HG02642 (cell line): ENCODE data around the gene ATP2B1.
A peak's percentile ranks its signal among the peaks of the same experiment; 100 is the strongest.

Experiments used
- ATAC-seq: cut with Tn5 transposase; IDR thresholded peaks from one replicate; pipeline ENCODE4 v1.9.1; 2021; ENCODE audit warnings: mild to moderate bottlenecking; ENCODE audit not compliant: unreplicated experiment, poor library complexity

The ATP2B1 gene

DNA sequence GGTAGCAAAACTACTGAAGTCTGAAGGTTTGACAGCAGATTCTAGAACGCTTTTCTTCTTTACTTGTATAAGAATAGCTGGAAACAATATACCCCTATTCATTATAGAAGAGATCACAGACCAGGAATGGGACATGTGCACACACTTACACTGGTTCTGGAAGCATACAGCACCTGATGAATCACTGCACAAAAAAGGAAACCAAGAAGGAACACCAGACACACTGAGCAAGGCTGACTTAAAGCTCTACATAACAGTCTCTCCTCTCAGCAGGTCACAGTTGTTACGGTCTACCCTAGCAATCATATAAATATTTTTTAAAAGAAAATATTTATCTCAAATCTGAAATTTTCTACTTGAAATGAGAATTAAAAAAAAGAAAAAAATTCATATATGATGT is 13.5 kb downstream of the ATP2B1 start:
- ATAC-seq, result no peak

DNA sequence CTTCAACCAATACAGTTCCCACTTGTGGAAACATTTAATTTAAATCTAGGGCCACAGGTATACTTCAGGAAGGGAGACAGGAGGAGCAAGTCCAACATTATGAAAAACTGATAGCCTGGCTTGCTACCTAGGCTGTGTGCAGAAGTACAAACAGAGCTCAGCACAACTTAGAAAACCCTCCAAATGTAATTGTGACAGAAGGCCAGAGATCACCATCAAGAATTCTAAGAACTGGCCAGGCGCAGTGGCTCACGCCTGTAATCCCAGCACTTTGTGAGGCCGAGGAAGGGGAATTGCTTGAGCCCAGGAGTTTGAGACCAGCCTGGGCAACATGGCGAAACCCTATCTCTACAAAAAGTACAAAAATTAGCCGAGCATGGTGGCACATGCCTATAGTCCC is 14.1 kb downstream of the ATP2B1 start:
- no peak for ATAC-seq

DNA sequence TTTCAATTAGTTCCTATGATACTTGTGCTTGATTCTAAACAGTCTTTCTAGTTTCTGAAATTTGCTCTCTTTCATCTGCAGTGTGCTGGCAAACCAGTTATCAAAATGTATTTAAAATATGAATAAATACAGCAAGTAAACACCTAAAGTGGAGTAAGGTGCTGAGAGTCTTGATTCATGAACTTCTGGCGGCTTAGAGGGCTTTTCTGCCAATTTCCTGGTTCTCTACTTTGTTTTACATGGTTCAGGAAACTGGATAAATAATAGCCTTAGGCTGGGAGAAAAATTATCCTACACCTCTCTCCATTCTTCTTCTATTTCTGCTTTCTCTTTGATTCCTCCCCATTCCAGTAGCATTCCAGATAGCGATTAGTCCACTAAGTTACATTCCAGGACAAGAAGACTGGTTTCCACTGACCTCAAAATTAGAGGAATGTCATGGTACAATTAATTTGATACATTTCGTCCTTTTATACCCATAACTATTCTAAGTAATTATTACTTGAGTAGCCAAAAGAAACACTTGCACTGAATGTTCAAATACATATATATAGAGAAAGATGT is 14.9 kb downstream of the ATP2B1 start:
- no peak for ATAC-seq

DNA sequence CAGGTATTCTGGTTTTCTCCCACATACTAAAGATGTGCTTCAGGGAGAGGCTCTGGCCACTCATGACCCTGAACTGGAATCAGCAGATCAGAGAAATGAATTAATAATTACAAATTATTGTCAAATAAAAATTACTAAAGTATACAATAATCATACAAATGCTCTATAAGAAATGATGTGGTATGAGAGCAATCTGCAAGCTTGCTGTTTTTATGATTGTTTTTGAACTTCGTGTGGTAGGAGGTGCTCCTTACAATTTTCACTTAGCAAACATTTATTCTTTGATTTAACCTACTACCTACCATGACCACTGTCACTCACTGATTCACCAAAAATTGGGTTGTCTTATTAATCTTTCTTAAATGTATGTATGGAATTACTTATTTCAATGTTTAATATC is 16.2 kb downstream of the ATP2B1 start:
- ATAC-seq, result no peak

DNA sequence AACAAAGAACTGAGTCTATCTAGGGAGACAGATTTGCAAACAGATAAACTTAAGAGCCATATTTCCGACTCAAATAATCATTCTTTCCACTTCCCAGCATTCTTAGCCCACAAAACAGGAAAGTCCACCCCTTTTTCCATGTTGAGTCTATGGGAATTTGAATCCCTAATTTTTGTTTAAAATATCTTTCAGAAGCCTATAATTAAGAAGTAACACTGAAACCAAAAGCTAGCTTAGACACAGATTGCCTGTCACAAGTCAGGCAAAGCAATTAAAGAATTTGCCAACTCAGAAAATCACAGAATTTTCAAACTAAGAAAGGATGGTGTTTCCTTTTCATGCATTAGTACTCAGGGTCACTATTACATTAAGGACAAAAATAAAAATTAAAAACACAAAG is 17.0 kb downstream of the ATP2B1 start:
- ATAC-seq, result no peak

DNA sequence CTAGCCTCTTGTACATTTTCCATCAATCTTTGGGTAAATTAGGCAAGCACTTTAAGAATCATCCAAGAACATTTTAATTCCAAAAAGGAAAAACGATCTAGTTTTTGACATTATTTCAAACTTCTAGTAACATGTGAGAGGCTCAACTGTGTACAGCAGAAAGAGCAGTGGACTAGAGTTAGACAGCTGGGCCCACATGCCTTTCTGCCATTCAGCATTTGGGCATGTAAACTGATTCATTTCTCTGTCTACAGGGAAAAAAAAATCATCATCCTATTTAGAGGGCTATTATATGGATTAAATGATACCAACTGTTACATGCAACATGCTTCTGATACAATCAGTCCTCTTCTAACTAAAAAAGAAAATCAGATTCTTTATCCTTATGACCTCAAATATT is 17.7 kb downstream of the ATP2B1 start:
- no peak for ATAC-seq

DNA sequence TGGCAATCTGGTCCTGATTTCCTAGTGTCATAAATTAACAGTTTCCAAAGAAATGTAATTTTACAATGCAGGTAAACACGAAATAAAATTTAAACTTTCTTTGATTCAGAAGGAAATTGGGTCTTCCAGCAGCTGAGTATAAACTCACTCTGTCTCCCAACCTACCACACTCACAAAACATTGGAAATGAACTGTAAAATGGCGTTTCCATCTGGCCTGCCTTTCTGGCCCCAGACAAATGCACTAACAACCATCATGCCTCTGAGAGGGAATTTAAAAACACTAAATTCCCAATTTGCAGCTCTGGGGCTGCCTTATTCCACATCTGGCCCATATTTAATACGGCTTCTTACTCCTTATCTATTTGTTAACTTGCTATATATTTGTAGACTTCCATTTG is 19.3 kb downstream of the ATP2B1 start:
- ATAC-seq, result no peak

DNA sequence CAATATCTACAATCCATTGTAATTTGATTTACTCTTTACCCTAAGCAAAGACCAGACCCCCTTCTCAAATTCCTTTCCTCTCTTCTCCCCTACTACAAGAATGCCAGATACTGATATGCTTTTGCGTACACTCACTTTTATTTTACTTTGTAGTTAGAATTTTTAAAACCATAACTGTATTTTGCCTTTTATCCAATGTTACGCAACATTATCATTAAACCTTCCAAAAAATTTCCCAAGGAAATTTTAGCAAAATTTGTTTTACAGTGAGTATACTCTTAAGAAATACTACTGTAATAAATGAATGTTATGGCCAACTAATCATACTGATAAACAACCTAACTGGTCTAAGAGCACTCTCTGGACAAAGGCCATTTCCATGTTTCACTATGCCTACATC is 22.3 kb downstream of the ATP2B1 start:
- no peak for ATAC-seq

DNA sequence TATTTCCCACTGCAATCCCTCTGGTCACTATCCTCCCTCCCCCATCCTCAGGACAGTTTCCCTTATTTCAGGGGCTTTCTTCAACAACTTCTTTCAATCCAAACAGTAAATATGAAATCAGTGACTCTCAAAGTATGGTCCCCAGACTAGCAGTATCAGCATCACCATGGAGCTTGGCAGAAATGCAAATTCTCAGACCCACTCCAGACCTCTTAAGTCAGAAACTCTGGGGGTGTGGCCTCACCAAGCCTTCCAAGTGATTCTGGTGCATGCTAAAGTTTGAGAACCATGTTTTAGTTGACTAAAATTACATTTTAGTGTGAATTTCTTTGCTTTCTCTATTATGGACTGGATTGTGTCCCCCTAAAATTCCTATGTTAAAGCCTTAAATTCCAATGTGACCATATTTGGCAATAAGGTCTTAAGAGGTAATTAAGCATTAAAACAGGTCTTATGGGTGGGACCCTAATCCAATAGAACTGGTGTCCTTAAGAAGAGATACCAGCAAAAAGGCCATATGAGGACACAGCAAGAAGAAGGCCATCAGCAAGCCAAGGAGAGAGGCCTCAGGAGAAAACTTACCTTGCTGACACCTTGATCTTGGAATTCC is 23.2 kb downstream of the ATP2B1 start:
- ATAC-seq, result no peak

DNA sequence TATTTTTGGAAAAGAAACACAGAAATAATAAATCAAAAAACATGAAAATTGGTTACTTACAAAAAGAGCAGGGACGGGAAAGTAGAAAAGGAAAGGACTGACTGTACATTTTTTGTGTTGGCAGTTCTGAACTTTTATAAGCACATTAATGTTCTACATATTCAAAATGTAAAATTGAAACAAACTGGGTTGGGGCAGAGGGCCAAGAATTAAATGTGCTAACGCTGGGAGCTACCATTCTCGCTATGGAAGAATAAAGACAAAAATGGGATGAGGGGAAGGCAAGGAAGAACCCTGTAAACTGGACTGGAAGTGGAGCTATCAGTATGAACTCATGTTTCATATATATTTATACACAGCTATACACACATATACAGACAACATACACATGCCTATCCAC is 24.5 kb downstream of the ATP2B1 start:
- no peak for ATAC-seq

DNA sequence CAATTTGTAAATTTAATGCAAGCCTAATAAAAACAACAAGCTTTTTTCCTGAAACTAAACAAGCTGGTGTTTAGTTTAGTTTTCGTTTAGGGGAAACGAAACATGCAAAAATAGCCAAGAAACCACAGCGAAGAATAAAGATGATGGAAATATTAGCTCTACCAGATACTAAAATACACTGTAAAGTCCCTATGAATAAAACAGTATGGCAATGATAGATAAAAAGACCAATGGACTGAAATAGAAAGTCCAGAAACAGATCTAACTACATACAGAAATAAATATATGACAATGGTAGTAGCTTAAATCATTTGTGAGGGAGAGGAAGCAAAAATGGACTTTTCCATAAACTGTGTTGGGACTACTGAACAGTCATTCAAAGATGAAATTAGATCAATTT is 26.4 kb downstream of the ATP2B1 start:
- ATAC-seq, result no peak

DNA sequence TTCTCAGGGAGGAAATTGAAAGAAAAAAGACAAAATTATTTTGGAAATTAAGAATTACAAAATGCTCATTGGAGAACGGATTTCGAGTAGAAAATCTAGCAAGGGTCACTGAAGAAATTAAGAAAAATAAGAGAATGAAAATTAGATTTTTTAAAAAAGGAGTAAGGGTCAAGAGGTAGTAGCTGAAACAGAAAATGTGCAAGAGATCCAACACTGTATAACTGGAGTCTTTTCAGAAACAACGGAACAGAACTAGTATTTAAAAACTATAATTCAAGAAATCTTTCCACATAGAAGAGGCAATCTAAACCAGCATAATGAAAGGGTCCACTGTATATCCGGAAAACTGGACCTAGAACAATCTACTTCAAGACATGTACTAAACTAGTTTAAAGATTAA is 28.2 kb downstream of the ATP2B1 start:
- ATAC-seq, result no peak

DNA sequence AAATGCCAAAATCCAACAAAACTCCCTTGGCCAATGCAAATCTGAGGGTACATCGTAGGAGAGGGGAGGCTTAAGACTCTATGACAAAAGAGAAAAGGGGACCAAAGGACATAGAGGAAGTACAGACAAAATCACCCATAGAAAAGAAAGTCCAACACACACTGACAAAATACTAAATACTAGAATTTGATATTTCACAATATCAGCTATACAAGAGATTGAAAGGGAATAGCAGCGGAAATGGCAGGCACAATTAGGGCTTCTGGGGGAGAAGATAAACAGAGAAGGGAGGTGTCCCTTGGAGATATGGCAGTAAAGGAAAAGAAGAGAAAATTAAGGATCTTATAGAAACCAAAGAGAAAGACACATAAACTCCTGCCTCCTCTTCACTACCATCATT is 29.0 kb downstream of the ATP2B1 start:
- no peak for ATAC-seq

DNA sequence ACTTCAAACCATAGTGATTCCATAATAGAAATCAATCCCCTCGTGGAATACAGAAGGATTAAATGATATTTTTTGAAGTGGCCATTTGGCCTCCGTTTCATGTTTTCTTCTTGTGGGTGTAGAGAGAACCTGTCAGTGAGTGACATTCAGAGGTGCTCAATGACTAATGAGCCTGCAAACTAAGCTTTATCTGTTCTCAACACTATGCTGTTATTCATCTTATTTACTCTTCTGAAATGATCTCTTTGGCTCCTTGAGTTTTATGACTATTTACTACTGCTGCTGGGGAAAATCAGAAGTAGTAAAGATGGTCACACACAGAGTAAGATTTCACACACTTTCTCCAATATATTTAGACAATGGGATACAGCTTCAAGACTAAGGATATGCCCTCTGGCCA is 30.4 kb downstream of the ATP2B1 start:
- no peak for ATAC-seq

DNA sequence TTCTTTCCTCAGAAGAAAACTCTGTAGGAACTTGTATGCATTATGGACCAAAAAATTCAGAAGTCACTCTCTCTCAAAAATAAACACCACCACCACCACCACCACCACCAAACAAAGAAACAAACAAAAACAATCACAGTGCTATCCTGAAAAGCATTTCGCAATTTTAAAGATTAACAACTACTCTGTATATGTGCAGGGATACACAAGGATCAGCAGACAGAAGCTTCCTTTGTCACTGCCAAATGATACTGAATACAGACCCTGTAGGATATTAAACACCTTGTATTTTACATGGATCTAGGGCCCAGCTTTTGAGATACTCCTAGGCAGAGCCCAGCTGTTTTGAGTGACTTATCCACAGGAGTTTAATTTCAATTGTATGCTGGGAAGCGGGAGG is 31.7 kb downstream of the ATP2B1 start:
- no peak for ATAC-seq

DNA sequence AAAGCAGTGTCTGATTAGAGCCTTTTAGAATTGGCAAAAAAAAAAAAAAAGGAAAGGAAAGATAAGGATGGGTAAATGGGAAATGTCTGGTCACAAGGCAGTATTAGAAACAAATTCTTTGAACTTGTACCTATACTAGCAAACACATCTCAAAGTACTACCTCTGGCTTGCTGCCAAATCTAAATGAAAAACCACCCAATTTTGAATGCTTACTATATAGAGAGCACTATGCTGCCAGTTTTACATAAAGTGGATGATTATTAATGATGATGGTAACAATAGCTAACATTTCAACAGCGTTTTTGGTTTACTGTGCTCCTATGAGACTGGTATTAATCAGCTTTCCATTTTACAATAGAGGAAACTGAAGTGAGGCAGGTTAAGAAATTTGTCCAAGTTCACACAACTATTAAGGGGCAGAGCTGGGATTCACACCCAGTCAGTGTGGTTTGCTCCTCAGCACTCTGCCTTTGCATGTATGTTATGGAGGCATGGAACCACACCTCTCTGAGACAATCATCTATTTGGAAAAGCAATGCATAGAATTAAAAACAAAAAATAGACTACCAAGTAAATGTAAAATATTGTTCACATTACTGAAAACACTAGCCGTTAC is 34.2 kb downstream of the ATP2B1 start:
- ATAC-seq, result no peak

DNA sequence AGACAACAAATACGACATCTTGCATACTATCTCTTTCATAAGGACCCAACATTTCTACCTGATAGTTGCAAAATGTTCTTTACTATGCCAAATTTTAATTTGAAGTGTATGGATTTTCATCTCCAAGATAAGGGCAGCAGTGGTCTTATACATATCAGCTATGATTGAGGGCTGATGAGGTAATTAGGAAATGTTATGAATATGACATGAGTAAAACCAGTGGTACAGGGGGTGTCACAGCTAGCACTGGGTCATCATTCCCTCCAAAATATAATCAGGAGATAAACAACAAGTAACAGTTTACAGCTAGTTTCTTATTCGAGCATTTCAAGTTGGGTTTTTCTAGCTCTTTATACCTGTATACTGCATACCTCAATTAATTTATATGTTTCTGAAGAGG is 35.0 kb downstream of the ATP2B1 start:
- no peak for ATAC-seq

DNA sequence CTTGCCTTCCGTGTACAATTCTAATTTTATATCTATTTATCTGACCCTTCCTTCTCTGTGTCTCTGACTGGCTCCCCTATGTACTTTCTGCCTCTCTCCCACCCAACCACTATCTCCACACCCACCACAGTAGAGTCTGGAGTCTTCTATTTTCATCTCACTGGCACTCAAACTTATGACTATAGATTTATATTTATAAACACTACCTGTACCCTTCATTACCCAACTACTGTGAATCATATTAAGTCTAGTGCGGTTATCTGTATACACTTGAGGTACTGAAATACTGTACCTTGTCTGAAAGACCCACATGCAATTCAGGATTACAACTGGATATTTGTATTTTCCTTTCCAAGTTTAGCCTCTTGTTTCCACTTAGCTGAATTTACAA is 36.1 kb downstream of the ATP2B1 start:
- ATAC-seq, result no peak

DNA sequence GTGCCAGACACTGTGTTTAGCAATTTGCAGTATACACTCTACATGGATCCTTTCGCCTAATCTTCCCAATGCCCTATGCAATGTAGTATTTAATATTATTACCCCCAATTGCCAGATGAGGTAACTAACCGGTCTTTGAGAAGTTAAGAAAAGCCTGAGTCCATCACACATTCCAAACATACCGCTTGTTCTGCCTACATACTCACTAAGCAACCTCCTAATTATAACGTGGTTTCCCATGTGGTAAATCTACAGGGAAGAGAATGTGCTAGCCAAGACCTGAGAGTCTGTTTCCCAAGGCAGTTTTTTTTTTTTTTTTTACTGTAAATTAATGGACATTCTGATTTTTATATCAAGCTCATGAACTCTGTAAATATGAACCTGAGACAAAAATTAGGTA is 37.2 kb downstream of the ATP2B1 start:
- peak; percentile 2 for ATAC-seq

DNA sequence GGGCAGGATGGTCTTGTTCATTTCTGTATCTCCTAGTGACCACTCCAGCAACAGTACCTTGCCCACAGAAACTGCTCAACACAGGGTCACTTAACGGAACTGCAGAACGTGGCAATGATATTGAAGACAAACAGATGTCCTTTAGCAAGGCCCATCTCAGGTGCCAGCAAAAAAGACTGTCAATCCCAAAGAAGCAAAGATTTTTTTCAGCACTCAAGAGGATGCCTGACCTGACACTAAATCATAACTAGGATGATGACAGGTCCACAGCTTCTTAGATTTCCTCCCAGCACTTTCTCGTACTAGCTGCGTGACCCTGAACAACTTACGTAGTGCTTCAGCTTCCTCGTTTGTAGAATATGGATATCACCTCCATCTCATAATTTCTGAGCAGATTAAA is 39.4 kb downstream of the ATP2B1 start:
- no peak for ATAC-seq

DNA sequence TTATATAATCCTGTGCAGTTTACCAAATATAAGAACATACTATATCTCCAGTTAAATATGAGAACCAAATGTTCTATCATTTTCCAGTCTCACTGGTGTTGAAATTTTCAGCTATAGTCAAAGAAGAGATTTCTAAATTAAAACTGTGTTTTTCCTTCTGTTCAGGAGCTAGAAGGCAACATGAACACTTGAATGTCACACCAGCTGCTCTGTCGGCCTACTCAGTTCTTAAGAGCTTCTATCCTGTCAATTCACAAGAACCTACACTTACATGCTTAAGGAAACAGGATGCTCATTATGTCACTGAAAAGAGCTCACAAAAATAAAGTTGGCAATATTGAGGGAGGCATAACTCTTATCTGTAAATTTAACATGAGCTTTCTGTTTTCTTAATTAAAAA is 43.1 kb downstream of the ATP2B1 start:
- ATAC-seq, result no peak

DNA sequence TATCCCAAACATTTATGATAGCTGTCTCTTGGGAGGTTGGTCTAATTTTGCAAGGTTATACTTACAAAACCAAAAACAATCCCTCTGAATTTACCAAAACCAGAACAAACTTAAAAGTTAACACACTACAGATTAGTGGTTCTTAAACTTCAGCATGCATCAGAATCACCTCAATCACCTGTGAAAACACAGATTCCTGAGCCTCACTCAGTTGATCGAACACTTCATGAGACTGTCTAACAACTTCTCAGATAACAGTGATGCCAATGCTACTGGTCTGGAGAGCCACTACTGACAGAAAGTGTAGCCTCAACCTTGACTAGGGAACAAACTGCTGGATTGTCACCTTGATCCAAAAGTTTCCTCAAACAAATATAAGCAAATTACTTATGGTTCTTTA is 44.2 kb downstream of the ATP2B1 start:
- ATAC-seq, result no peak
